ENCODE results near the gene MYADM.

Gene MYADM

GRCh38 chr19:53867225-53868090 lies at the start of gene MYADM:
MYADM (plus strand) TSS chr19:53867883; CDS start chr19:53873530, 5,647 bp downstream.
- Histone ChIP-seq H3K27me3 (replicated peaks; ENCODE audit: control insufficient read depth, insufficient read depth, low read length) (no peaks in the 10 kb centered on the region), H3K4me3 (replicated peaks; ENCODE audit: low read depth, low read length) (peak within 1 kb of the TSS; percentile 64), H3K36me3 (ENCODE audit: control insufficient read depth, insufficient read depth, low read length) (no peaks in the 10 kb centered on the region)
- peak; percentile 99 for DNase-seq (ENCODE audit: extremely low read depth, insufficient read length)
- TF ChIP-seq CTCF (IDR thresholded peaks at IDR 0.05; ENCODE audit: insufficient read depth, low read length, poor library complexity, severe bottlenecking), result no peak

GRCh38 chr19:53818756-53819155 lies 48.9 kb upstream of the MYADM start:
- Histone ChIP-seq H3K27me3 (replicated peaks; ENCODE audit: control insufficient read depth, insufficient read depth, low read length) (no peaks in the 10 kb centered on the region), H3K36me3 (ENCODE audit: control insufficient read depth, insufficient read depth, low read length) (no peaks in the 10 kb centered on the region), H3K4me3 (replicated peaks; ENCODE audit: low read depth, low read length) (no peak overlapping the region)
- TF ChIP-seq CTCF (IDR thresholded peaks at IDR 0.05; ENCODE audit: insufficient read depth, low read length, poor library complexity, severe bottlenecking), result no peak
- no peak for DNase-seq (ENCODE audit: extremely low read depth, insufficient read length)

GRCh38 chr19:53819861-53820260 lies 47.8 kb upstream of the MYADM start:
- no peak overlapping the region for H3K4me3 ChIP-seq (replicated peaks; ENCODE audit: low read depth, low read length)
- H3K36me3 ChIP-seq (ENCODE audit: control insufficient read depth, insufficient read depth, low read length), result no peaks in the 10 kb centered on the region
- no peak for DNase-seq (ENCODE audit: extremely low read depth, insufficient read length)
- no peaks in the 10 kb centered on the region for H3K27me3 ChIP-seq (replicated peaks; ENCODE audit: control insufficient read depth, insufficient read depth, low read length)
- TF ChIP-seq CTCF (IDR thresholded peaks at IDR 0.05; ENCODE audit: insufficient read depth, low read length, poor library complexity, severe bottlenecking), result no peak

GRCh38 chr19:53823380-53824120 lies 44.1 kb upstream of the MYADM start:
- no peak for TF ChIP-seq CTCF (IDR thresholded peaks at IDR 0.05; ENCODE audit: insufficient read depth, low read length, poor library complexity, severe bottlenecking)
- Histone ChIP-seq H3K36me3 (ENCODE audit: control insufficient read depth, insufficient read depth, low read length) (no peaks in the 10 kb centered on the region), H3K27me3 (replicated peaks; ENCODE audit: control insufficient read depth, insufficient read depth, low read length) (no peaks in the 10 kb centered on the region), H3K4me3 (replicated peaks; ENCODE audit: low read depth, low read length) (no peak overlapping the region)
- no peak for DNase-seq (ENCODE audit: extremely low read depth, insufficient read length)

GRCh38 chr19:53824134-53824611 lies 43.5 kb upstream of the MYADM start, which contains the start of gene NLRP12:
NLRP12 (minus strand) TSS chr19:53824314; CDS start chr19:53824174, 140 bp downstream.
- TF ChIP-seq CTCF (IDR thresholded peaks at IDR 0.05; ENCODE audit: insufficient read depth, low read length, poor library complexity, severe bottlenecking), result no peak
- H3K4me3 ChIP-seq (replicated peaks; ENCODE audit: low read depth, low read length), result no peak within 1 kb of the TSS
- H3K36me3 ChIP-seq (ENCODE audit: control insufficient read depth, insufficient read depth, low read length), result no peaks in the 10 kb centered on the region
- no peak for DNase-seq (ENCODE audit: extremely low read depth, insufficient read length)
- no peaks in the 10 kb centered on the region for H3K27me3 ChIP-seq (replicated peaks; ENCODE audit: control insufficient read depth, insufficient read depth, low read length)

Data from GM06990 (cell line).